AG04450 (cell line): ENCODE data around the gene SLC25A39. TPM values are rescaled to one million over a fixed set of nuclear protein-coding genes. Genes with fewer than 3 reads are reported as not detected.
A peak's percentile ranks its signal among the peaks of the same experiment; 100 is the strongest.

ENCODE experiments used
- CTCF ChIA-PET: fragments of 300-600, 350-600 bp; formaldehyde crosslinking; extraction: SDS; loops from one replicate; lab custom pipeline; 2022; ENCODE audit warnings: antibody characterized with exemption, inconsistent platforms; lab: Charles Lee
- POLR2A ChIA-PET: fragments of 350-600 bp; formaldehyde crosslinking; extraction: SDS; loops from one replicate; lab custom pipeline; 2021; ENCODE audit warnings: antibody characterized with exemption, inconsistent platforms; lab: Yijun Ruan, JAX
- DNase-seq: peaks from one replicate; pipeline ENCODE4 v3.0.0-alpha.2; 2011; ENCODE audit warnings: low read depth, low spot score
- H3K27ac ChIP-seq: one replicate; pipeline ENCODE4 v1.5.1; 2012; ENCODE audit warnings: low read depth, low read length, control low read depth
- H3K27me3 ChIP-seq: one replicate; pipeline ENCODE4 v1.6.0; 2012; ENCODE audit warnings: low read length; ENCODE audit not compliant: control insufficient read depth, insufficient read depth
- H3K4me3 ChIP-seq: 2 replicates; pipeline ENCODE4 v1.5.1; 2011; ENCODE audit warnings: mild to moderate bottlenecking, low read depth, low read length, control low read depth
- H3K9me3 ChIP-seq: 2 replicates; pipeline ENCODE4 v1.5.1; 2012; ENCODE audit warnings: low read length; ENCODE audit not compliant: control insufficient read depth, insufficient read depth
- CTCF ChIP-seq: IDR thresholded peaks from 2 replicates; pipeline ENCODE4 v1.5.1; 2011; ENCODE audit warnings: low read depth, low read length, control low read depth, inconsistent platforms
- polyA plus RNA-seq: library from polyadenylated mRNA; depleted of rRNA; stranded (reverse); fragments of >200 nt; gene quantifications from 2 replicates; pipeline ENCODE4 v1.2.3, GENCODE V29; 2011

Gene SLC25A39
- polyA plus RNA-seq, 1 experiment: 32.1 TPM

GRCh38 chr17:44314869-44315661, 9.6 kb downstream of the SLC25A39 start:
- H3K27ac ChIP-seq: no peak overlapping the region
- ChIA-PET POLR2A (interaction anchor here (0.6 kb wide), 1 partner anchor 146 kb away, joined by 3 read pairs; no protein-coding TSS in a partner anchor), CTCF (interaction anchor here (0.7 kb wide), 1 partner anchor 16 kb away, joined by 4 read pairs; no protein-coding TSS in a partner anchor)
- DNase-seq: no peak
- no peak for TF ChIP-seq CTCF
- peaks cover 3% of the 10 kb centered on the region; the same call in 1 of the 2 replicates for H3K9me3 ChIP-seq
- peak overlapping the region; percentile 52 for H3K4me3 ChIP-seq
- H3K27me3 ChIP-seq: peaks cover 56% of the 10 kb centered on the region

GRCh38 chr17:44314524-44314868, 10.1 kb downstream of the SLC25A39 start:
- Histone ChIP-seq H3K27me3 (peaks cover 57% of the 10 kb centered on the region), H3K4me3 (no peak overlapping the region), H3K9me3 (peaks cover 3% of the 10 kb centered on the region; the same call in 1 of the 2 replicates), H3K27ac (no peak overlapping the region)
- no peak for TF ChIP-seq CTCF
- CTCF ChIA-PET: no interaction called here
- POLR2A ChIA-PET: interaction anchor here (0.6 kb wide), 1 partner anchor 145 kb away, joined by 3 read pairs; no protein-coding TSS in a partner anchor
- no peak for DNase-seq

- Histone ChIP-seq H3K27ac (no peak overlapping the region), H3K9me3 (peaks cover 3% of the 10 kb centered on the region; the same call in 1 of the 2 replicates), H3K4me3 (no peak overlapping the region), H3K27me3 (peaks cover 57% of the 10 kb centered on the region)
- no peak for TF ChIP-seq CTCF
- POLR2A ChIA-PET: interaction anchor here (0.6 to 0.7 kb wide), 2 partner anchors 104 to 145 kb away, joined by 3 read pairs; no protein-coding TSS in a partner anchor
- no peak for DNase-seq
- CTCF ChIA-PET: no interaction called here
These were observed 10.6 kb downstream of the SLC25A39 start for GRCh38 chr17:44314031-44314430.

GRCh38 chr17:44312396-44313104, 12.1 kb downstream of the SLC25A39 start:
- Histone ChIP-seq H3K27ac (no peak overlapping the region), H3K4me3 (no peak overlapping the region), H3K9me3 (peaks cover 3% of the 10 kb centered on the region; the same call in 1 of the 2 replicates), H3K27me3 (peaks cover 61% of the 10 kb centered on the region)
- TF ChIP-seq CTCF: no peak
- CTCF ChIA-PET: interaction anchor here (0.5 kb wide), 1 partner anchor 10 kb away, joined by 3 read pairs; no protein-coding TSS in a partner anchor
- POLR2A ChIA-PET: no interaction called here
- no peak for DNase-seq
